Lung (tissue), 12 donors: ENCODE results near the gene ADNP. TPM values are rescaled to one million over a fixed set of nuclear protein-coding genes. Genes with fewer than 3 reads are reported as not detected.
"Not testable (repeated sequence)": the region's sequence is repeated elsewhere in the genome, so short reads cannot be mapped to it uniquely, and the experiment has no call there.

Experiments
- ATAC-seq: fragments of 200-7000 bp; cut with Tn5 transposase; one replicate; pipeline ENCODE4 v1.9.1; 2020; ENCODE audit warnings: moderate number of reproducible peaks; ENCODE audit not compliant: insufficient read depth, low FRiP score
- DNase-seq, 3 donors: peaks; one replicate each; pipeline ENCODE4 v3.0.0-alpha.2; 2013 to 2017
- H3K27ac ChIP-seq, 2 donors: one replicate each; pipeline ENCODE4 v1.5.1; 2013; ENCODE audit warnings: mild to moderate bottlenecking in 2 of 2, moderate library complexity in 2 of 2, control low read depth in 1 of 2, inconsistent platforms in 1 of 2, low read depth in 1 of 2, low read length in 1 of 2
- H3K27me3 ChIP-seq, 3 donors: one replicate each; pipeline ENCODE4 v1.5.1; 2013; ENCODE audit warnings: low read length in 2 of 3; ENCODE audit not compliant: control insufficient read depth in 3 of 3, insufficient read depth in 3 of 3
- H3K36me3 ChIP-seq, 4 donors: one replicate each; pipeline ENCODE4 v1.5.1; 2013; ENCODE audit warnings: low read length in 4 of 4, mild to moderate bottlenecking in 1 of 4, moderate library complexity in 1 of 4; ENCODE audit not compliant: control insufficient read depth in 4 of 4, insufficient read depth in 4 of 4
- H3K4me1 ChIP-seq, 5 donors: one replicate each; pipeline ENCODE4 v1.5.1; 2013; ENCODE audit warnings: low read length in 5 of 5, mild to moderate bottlenecking in 2 of 5, moderate library complexity in 1 of 5; ENCODE audit not compliant: control insufficient read depth in 5 of 5, insufficient read depth in 5 of 5
- H3K4me3 ChIP-seq: one replicate; pipeline ENCODE4 v1.5.1; 2013; ENCODE audit warnings: mild to moderate bottlenecking, control low read depth, moderate library complexity
- H3K9ac ChIP-seq, 2 donors: one replicate each; pipeline ENCODE4 v1.5.1; 2013; ENCODE audit warnings: low read length in 2 of 2, control low read depth in 1 of 2; ENCODE audit not compliant: insufficient read depth in 1 of 2
- H3K9me3 ChIP-seq, 4 donors: one replicate each; pipeline ENCODE4 v1.5.1; 2013; ENCODE audit warnings: low read length in 3 of 4, mild to moderate bottlenecking in 1 of 4, moderate library complexity in 1 of 4; ENCODE audit not compliant: control insufficient read depth in 4 of 4, insufficient read depth in 3 of 4
- CTCF ChIP-seq: IDR thresholded peaks from 2 replicates; pipeline ENCODE4 v1.5.1; 2012; ENCODE audit warnings: mild to moderate bottlenecking; ENCODE audit errors: control extremely low read depth, extremely low read depth
- WGBS, 2 donors: extraction: QIAGEN DNeasy Blood & Tissue Kit; methylation state at CpG; one replicate each; pipeline ENCODE4 v1.1.7; 2013; 5-methylcytosine and 5-hydroxymethylcytosine counted together
- polyA plus RNA-seq, 2 donors: library from polyadenylated mRNA; stranded (reverse); fragments of 200-250 nt; gene quantifications; one replicate each; pipeline ENCODE4 v1.2.1, GENCODE V29; 2013
- total RNA-seq, 2 donors: library from RNA; depleted of rRNA in 1 of 2; stranded (reverse); fragments of >200 nt in 1 of 2; gene quantifications; one replicate each; pipeline ENCODE4 v1.2.1, GENCODE V29; 2014 to 2021
- donor health status: control.
- donor health status: control.
- donor health status: Bipolar disorder and iron deficiency.
- donor health status: healthy.
- donor health status: DM: yes; HTN: yes; CAD: no.

The ADNP gene
- total and polyA plus RNA-seq, 4 donors = 18.0 to 81.5 (median 41.5) TPM

GRCh38 chr20:50883856-50884255 lies 47.4 kb downstream of the ADNP start:
- H3K9me3 ChIP-seq = peaks cover 0 to 6% (median 0%) of the 10 kb centered on the region in 4 donors
- peaks cover 0 to 3% (median under 1%) of the 10 kb centered on the region in 4 donors for H3K36me3 ChIP-seq
- H3K4me3 ChIP-seq = no peak overlapping the region
- H3K27me3 ChIP-seq = no peaks in the 10 kb centered on the region
- no peak for TF ChIP-seq CTCF
- no peak overlapping the region for H3K27ac ChIP-seq
- no peak overlapping the region for H3K9ac ChIP-seq
- DNase-seq (no peak), ATAC-seq (no peak)
- 91 to 92% methylated on average over 11 of the region's 11 CpGs for WGBS, 2 donors
- H3K4me1 ChIP-seq = peaks cover 0 to 5% (median 0%) of the 10 kb centered on the region in 5 donors

GRCh38 chr20:50881759-50882424 lies 49.3 kb downstream of the ADNP start:
- H3K4me3 ChIP-seq, H3K4me1 ChIP-seq, H3K27me3 ChIP-seq, H3K9me3 ChIP-seq, DNase-seq, H3K27ac ChIP-seq, H3K36me3 ChIP-seq, ATAC-seq, H3K9ac ChIP-seq: not testable (repeated sequence)
- WGBS, 2 donors = 94 to 98% methylated on average over 5 of the region's 5 CpGs

- Histone ChIP-seq H3K4me3 (no peak overlapping the region), H3K36me3 (no peaks in the 10 kb centered on the region), H3K27ac (no peak overlapping the region), H3K4me1 (no peaks in the 10 kb centered on the region), H3K27me3 (no peaks in the 10 kb centered on the region), H3K9me3 (no peaks in the 10 kb centered on the region), H3K9ac (no peak overlapping the region)
- 89 to 92% methylated on average over 20 of the region's 20 CpGs for WGBS, 2 donors
- no peak for TF ChIP-seq CTCF
- DNase-seq = no peak
- ATAC-seq = no peak
These were observed 51.3 kb downstream of the ADNP start for GRCh38 chr20:50879649-50880550.

- Histone ChIP-seq H3K27me3 (no peaks in the 10 kb centered on the region), H3K27ac (no peak overlapping the region), H3K9me3 (no peaks in the 10 kb centered on the region), H3K9ac (no peak overlapping the region), H3K4me1 (no peaks in the 10 kb centered on the region), H3K4me3 (no peak overlapping the region), H3K36me3 (no peaks in the 10 kb centered on the region)
- 79 to 86% methylated on average over 6 of the region's 6 CpGs for WGBS, 2 donors
- no peak for DNase-seq
- ATAC-seq = no peak
- no peak for TF ChIP-seq CTCF
These were observed 53.9 kb downstream of the ADNP start for GRCh38 chr20:50877232-50877743.
